ENCODE results near the gene CST9.
"Not testable (repeated sequence)": the region's sequence is repeated elsewhere in the genome, so short reads cannot be mapped to it uniquely, and the experiment has no call there.

CST9 gene

DNA sequence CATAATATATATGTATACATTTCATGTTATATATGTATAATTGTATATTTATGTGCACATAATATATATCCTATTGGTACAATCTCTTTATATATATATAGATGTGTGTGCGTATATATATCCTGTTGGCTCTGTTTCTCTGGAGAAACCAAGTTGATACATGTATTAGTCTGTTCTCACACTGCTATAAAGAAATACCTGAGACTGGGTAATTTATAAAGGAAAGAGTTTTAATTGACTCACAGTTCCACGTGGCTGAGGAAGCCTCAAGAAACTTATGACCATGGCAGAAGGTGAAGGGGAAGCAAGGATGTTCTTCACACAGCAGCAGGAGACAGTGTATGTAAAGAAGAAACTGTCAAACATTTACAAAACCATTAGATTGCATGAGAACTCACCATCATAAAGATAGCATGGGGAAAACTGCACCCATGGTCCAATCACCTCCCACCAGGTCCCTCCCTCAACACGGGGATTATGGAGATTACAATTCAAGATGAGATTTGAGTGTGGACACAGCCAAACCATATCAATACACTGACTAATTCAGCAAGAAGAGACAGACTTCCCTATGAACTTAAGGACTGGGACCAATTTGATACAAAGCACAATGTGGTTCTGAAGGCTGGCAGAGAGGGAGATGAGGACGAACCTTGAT, 18.1 kb upstream of the CST9 start:
- H4K20me1 ChIP-seq (ENCODE audit: insufficient read depth), result no peaks in the 10 kb centered on the region
- H3K27ac ChIP-seq, result no peak overlapping the region
- H3K4me3 ChIP-seq (IDR thresholded peaks at IDR 0.05; ENCODE audit: insufficient read depth, low read depth, low read length), result no peak overlapping the region
- H3K27me3 ChIP-seq (ENCODE audit: insufficient read depth, low read depth), result no peaks in the 10 kb centered on the region
- H3K4me2 ChIP-seq, result no peak overlapping the region
- no peaks in the 10 kb centered on the region for H3K36me3 ChIP-seq (ENCODE audit: insufficient read depth)
- no peak overlapping the region for H2AFZ ChIP-seq (ENCODE audit: low read depth)
- no peaks in the 10 kb centered on the region for H3K4me1 ChIP-seq (ENCODE audit: low read depth, poor library complexity, severe bottlenecking)
- H3K9ac ChIP-seq, result no peak overlapping the region
- H3K79me2 ChIP-seq (ENCODE audit: insufficient read depth, low read depth), result no peaks in the 10 kb centered on the region
- TF ChIP-seq, protein P1, sequence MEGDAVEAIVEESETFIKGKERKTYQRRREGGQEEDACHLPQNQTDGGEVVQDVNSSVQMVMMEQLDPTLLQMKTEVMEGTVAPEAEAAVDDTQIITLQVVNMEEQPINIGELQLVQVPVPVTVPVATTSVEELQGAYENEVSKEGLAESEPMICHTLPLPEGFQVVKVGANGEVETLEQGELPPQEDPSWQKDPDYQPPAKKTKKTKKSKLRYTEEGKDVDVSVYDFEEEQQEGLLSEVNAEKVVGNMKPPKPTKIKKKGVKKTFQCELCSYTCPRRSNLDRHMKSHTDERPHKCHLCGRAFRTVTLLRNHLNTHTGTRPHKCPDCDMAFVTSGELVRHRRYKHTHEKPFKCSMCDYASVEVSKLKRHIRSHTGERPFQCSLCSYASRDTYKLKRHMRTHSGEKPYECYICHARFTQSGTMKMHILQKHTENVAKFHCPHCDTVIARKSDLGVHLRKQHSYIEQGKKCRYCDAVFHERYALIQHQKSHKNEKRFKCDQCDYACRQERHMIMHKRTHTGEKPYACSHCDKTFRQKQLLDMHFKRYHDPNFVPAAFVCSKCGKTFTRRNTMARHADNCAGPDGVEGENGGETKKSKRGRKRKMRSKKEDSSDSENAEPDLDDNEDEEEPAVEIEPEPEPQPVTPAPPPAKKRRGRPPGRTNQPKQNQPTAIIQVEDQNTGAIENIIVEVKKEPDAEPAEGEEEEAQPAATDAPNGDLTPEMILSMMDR (conservative IDR thresholded peaks at IDR 0.05; ENCODE audit: low read depth, low read length), result no peak

DNA sequence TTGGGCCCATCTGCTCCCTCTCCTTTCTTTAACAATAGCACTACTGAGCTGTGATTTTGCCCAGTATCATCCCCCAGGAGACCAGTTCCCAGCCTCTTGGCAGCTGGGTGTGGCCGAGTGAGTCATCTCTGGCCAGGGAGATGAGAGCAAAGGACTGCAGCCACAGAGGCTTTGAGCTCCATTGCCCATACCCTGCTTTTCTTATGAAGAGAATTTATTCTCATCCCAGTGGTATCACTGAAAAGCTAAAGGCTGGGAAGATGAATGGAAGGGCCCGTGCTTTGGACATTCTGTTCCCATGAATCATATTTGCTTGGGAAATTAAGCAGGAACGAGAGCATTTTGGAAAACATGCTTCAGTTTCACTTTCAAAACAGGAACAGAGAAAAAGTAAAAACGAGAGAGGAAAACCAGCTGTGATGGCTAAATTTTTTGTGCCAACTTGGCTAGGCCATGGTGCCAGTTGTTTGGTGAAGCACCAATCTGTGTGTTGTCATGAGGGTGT, 17.2 kb upstream of the CST9 start:
- H3K27ac ChIP-seq, result no peak overlapping the region
- H4K20me1 ChIP-seq (ENCODE audit: insufficient read depth), result no peaks in the 10 kb centered on the region
- no peaks in the 10 kb centered on the region for H3K79me2 ChIP-seq (ENCODE audit: insufficient read depth, low read depth)
- H3K27me3 ChIP-seq (ENCODE audit: insufficient read depth, low read depth), result no peaks in the 10 kb centered on the region
- H3K9ac ChIP-seq, result no peak overlapping the region
- H3K4me2 ChIP-seq, result no peak overlapping the region
- no peaks in the 10 kb centered on the region for H3K4me1 ChIP-seq (ENCODE audit: low read depth, poor library complexity, severe bottlenecking)
- TF ChIP-seq, protein P1 (conservative IDR thresholded peaks at IDR 0.05; ENCODE audit: low read depth, low read length), result no peak
- no peak overlapping the region for H2AFZ ChIP-seq (ENCODE audit: low read depth)
- no peaks in the 10 kb centered on the region for H3K36me3 ChIP-seq (ENCODE audit: insufficient read depth)
- no peak overlapping the region for H3K4me3 ChIP-seq (IDR thresholded peaks at IDR 0.05; ENCODE audit: insufficient read depth, low read depth, low read length)

DNA sequence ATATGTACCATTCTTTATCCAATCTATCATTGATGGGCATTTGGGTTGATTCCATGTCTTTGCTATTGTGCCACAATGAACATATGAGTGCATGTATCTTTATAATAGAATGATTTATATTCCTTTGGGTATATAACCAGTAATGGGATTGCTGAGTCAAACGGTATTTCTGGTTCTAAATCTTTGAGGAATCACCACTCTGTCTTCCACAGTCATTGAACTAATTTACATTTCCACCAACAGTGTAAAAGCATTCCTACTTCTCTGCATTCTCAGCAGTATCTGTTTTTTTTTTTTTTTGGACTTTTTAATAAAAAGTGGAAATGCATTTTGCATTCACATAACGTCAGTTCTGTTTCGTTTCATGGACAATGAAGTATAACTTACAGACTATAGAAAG, 16.7 kb upstream of the CST9 start:
- not testable (repeated sequence) for H3K4me1 ChIP-seq (ENCODE audit: low read depth, poor library complexity, severe bottlenecking); H3K4me3 ChIP-seq (IDR thresholded peaks at IDR 0.05; ENCODE audit: insufficient read depth, low read depth, low read length); H2AFZ ChIP-seq (ENCODE audit: low read depth); H4K20me1 ChIP-seq (ENCODE audit: insufficient read depth); H3K27ac ChIP-seq; H3K9ac ChIP-seq; H3K79me2 ChIP-seq (ENCODE audit: insufficient read depth, low read depth); H3K36me3 ChIP-seq (ENCODE audit: insufficient read depth); H3K4me2 ChIP-seq; H3K27me3 ChIP-seq (ENCODE audit: insufficient read depth, low read depth)

DNA sequence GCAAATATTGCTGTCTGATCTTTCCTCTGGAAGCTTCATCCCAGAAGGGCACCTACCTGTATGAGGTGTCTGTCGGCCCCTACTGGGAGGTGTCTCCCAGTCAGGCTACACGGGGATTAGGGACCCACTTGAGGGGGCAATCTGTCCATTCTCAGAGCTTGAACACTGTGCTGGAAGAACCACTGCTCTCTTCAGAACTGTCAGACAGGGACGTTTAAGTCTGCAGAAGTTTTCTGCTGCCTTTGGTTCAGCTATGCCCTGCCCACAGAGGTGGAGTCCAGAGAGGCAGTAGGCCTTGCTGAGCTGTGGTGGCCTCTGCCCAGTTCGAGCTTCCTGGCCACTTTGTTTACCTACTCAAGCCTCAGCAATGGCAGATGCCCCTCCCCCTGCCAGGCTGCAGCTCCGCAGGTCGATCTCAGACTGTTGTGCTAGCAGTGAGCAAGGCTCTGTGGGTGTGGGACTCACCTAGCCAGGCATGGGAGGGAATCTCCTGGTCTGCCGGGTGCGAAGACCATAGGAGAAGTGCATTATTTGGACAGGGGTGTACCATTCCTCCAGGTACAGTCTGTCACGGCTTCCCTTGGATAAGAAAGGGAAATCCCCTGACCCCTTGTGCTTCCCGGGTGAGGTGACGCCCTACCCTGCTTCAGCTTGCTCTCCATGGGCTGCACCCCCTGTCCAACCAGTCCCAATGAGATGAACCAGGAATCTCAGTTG, 15.1 kb upstream of the CST9 start:
- not testable (repeated sequence) for H4K20me1 ChIP-seq (ENCODE audit: insufficient read depth); H2AFZ ChIP-seq (ENCODE audit: low read depth); H3K36me3 ChIP-seq (ENCODE audit: insufficient read depth); H3K27ac ChIP-seq; H3K27me3 ChIP-seq (ENCODE audit: insufficient read depth, low read depth); H3K4me1 ChIP-seq (ENCODE audit: low read depth, poor library complexity, severe bottlenecking); H3K4me2 ChIP-seq; H3K9ac ChIP-seq; H3K79me2 ChIP-seq (ENCODE audit: insufficient read depth, low read depth); H3K4me3 ChIP-seq (IDR thresholded peaks at IDR 0.05; ENCODE audit: insufficient read depth, low read depth, low read length)

DNA sequence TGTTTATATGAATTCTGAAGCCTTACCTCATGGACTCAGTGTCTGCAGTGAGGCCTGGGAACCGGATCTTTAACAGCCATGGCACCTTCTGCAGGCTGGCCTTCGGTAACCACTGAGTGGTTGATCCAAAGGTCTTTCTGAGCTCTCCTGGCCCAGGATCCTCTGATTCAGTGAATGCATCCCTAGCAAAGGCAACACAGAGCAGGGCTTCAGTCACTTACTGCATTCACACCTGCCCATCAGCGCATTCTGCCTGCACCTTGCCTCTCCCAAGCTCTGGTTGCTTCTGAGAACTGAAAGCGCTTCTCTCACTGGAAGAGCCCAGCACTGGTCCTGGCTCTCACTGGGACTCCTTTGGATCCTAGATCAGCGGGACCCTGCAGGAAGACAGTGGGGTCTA, 8.4 kb upstream of the CST9 start:
- TF ChIP-seq, protein P1 (conservative IDR thresholded peaks at IDR 0.05; ENCODE audit: low read depth, low read length), result no peak
- H3K36me3 ChIP-seq (ENCODE audit: insufficient read depth), result no peaks in the 10 kb centered on the region

More for the DNA sequence above, 8.4 kb upstream of the CST9 start:
- Histone ChIP-seq H4K20me1 (ENCODE audit: insufficient read depth) (no peaks in the 10 kb centered on the region), H3K27ac (no peak overlapping the region), H3K4me2 (no peak overlapping the region), H2AFZ (ENCODE audit: low read depth) (no peak overlapping the region), H3K27me3 (ENCODE audit: insufficient read depth, low read depth) (no peaks in the 10 kb centered on the region), H3K4me3 (IDR thresholded peaks at IDR 0.05; ENCODE audit: insufficient read depth, low read depth, low read length) (no peak overlapping the region), H3K4me1 (ENCODE audit: low read depth, poor library complexity, severe bottlenecking) (no peaks in the 10 kb centered on the region), H3K79me2 (ENCODE audit: insufficient read depth, low read depth) (no peaks in the 10 kb centered on the region), H3K9ac (no peak overlapping the region)

Measured in KMS-11 (cell line).